Renal cortex interstitium (tissue), 11 donors: Measurements from ENCODE around the gene GINS1. TPM values are rescaled to one million over a fixed set of nuclear protein-coding genes. Genes with fewer than 3 reads are reported as not detected.

Source experiments
- DNase-seq, 11 donors: peaks; one replicate each; pipeline ENCODE4 v3.0.0-alpha.2; 2013; ENCODE audit warnings: low read depth in 9 of 11, low spot score in 4 of 11; ENCODE audit errors: extremely low read depth in 1 of 11
- polyA plus RNA-seq, 3 donors: library from polyadenylated mRNA; unstranded; fragments of 120-200 nt; gene quantifications; one replicate each; pipeline ENCODE4 v1.2.1, GENCODE V29; 2013; ENCODE audit not compliant: insufficient read length in 3 of 3

The GINS1 gene
- polyA plus RNA-seq, 3 donors, result 18.9 to 21.0 (median 21.0) TPM

DNA sequence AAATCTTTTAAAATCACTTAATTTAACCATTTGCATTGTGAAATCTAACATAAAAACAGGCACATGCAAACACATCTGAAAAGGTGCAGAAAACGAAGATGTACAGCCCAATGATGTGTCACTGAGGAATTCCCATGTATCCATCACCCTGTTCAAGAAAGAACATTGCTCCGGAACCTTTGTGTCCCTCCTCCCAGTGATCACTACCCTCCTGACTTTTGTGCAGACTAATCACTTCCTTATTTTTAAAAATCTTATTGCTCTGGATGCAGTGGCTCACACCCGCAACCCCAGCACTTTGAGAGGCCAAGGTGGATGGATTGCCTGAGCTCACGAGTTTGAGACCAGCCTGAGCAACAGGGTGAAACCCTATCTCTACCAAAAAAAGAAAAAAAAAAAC lies 14.6 kb downstream of the GINS1 start:
- no peak for DNase-seq

DNA sequence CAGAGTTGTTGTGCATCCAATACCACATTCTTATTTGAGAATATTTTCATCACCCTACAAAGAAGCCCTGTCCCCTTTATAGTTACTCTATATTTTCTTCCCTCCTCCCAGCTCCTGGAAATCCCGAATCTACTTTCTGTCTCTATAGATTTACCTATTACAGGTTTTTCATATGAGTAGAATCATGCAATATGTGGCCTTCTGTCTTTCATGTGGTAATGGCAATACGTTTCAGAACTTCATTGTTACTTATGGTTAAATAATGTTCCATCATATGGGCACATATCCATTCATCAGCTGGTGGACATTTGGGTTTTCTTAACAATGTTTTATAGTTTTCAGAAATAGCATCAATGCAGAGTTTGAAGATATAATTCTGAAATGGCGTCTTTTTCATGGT lies 17.1 kb downstream of the GINS1 start:
- no peak for DNase-seq

DNA sequence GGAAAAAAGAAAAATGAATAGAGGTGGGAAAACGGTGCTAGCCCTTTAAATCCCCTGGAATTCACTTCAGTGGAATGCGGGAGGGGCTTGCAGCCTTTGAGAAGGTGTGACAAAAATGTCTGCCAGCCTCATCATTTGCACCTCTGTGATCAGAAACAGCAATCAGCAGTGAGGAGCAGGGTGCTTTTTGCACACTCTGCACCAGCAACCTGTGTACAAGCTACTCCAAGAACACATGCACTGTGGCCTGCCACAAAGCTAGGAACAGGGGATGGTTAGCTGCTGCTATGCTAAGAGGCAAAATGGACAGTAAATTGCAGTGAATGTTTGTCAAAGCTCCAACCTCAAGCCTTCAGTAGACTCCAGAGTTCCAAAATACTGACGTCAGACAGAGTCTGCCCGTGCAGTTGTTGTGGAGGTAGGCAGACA lies 29.7 kb downstream of the GINS1 start:
- DNase-seq, result peak in 1 of 11 donors; percentile 5

DNA sequence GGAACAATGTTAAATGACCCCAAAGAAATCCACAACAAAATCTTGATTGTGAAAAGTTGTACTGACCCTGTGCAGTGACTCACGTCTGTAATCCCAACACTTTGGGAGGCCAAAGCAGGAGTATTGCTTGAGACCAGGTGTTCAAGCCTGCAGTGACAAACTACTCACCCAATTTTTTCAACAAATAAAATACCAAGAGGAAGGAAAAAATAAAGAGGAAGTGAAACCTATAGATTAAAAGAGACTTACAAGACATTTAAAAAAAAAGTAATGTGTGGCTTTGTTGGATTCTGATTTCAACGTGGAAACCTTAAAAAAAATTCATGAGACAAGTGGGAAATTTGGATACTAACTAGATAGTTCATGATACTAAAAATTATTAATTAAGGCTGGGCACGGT lies 31.9 kb downstream of the GINS1 start:
- no peak for DNase-seq

DNA sequence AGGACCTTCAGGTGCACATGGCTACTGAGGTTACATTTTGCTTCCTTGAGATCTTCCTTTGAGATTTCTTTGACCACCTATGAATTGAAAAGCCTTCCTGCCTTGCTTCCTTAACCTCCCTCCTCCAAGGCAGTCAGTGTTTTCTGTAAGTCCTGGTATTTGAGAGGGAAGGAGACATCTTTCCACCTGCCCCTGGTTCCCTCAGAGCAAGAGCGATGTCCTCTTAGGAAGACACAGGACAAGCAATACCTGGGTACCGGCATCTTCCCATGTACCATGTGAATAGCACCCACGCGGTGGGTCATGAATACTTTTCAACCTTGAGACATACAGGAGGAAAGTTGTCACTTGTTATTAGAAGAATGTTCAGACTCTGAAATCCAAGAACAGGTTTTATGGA lies 37.1 kb downstream of the GINS1 start:
- no peak for DNase-seq

DNA sequence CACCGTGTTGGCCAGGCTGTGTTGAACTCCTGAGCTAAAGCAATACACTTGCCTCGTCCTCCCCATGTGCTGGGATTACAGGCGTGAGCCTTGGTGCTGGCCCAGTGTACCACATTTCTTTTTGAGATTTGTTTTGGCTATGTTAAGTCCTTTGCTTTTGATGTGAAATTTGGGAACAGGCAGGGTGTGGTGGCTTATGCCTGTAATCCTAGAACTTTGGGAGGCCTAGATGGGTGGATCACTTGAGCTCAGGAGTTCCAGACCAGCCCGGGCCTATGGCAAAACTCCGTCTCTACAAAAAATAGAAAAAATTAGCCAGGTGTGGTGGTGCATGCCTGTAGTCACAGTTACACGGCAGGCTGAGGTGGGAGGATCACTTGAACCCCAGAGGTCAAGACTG lies 40.2 kb downstream of the GINS1 start:
- DNase-seq, result no peak

DNA sequence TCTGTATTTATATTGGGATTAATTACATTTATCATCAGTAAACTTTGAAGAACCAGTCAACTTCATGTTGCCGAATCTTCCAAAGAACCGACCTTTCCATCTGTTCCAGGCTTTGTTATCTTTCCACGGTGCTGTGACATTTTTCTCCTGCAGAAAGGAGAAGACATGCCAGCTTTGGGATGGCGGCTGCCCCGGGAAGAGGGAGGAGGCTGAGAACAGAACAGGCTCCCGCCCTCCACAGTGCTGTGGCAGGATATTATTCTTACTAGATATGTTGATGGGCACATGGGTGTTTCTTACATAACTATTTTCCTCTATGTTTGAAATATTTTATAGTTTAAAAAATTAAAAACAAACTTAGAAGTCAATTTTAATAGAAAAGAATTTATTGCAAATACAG lies 44.9 kb downstream of the GINS1 start:
- no peak for DNase-seq

DNA sequence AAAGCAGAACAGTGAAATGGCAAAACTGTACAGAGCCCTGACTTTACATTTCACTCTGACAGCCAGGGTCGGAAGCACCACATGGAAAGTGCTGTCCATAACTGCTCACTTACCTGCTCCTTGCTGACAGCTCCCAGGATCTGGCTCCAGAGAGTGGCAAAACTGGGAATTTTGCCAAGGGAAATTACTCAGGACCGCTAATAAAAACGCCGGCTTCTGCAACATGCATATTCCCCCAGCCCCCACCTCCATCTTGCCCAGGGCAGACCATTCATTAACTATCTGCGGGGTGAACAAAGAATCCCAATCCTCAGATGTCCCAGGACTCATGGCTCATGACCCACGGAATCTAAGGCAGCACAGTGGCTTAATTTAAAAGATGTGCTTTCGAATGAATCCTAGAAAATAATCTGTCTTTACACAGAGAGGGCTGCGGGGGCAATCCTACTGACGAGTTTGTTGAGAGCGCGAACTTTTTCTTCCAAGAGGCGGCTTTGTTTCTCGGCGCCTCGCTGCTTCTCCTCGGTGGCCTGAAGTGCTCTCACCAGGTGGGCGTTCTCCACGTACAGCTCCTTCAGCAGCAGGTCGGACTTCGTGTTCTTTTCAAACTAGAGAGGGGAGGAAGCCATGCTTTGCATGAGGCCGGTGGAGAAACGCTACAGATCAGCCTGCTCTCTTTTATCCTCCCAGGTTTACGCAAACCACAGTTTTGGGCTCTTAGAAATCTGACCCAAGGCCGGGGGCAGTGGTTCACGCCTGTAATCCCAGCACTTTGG lies 45.8 kb downstream of the GINS1 start:
- DNase-seq, result no peak

DNA sequence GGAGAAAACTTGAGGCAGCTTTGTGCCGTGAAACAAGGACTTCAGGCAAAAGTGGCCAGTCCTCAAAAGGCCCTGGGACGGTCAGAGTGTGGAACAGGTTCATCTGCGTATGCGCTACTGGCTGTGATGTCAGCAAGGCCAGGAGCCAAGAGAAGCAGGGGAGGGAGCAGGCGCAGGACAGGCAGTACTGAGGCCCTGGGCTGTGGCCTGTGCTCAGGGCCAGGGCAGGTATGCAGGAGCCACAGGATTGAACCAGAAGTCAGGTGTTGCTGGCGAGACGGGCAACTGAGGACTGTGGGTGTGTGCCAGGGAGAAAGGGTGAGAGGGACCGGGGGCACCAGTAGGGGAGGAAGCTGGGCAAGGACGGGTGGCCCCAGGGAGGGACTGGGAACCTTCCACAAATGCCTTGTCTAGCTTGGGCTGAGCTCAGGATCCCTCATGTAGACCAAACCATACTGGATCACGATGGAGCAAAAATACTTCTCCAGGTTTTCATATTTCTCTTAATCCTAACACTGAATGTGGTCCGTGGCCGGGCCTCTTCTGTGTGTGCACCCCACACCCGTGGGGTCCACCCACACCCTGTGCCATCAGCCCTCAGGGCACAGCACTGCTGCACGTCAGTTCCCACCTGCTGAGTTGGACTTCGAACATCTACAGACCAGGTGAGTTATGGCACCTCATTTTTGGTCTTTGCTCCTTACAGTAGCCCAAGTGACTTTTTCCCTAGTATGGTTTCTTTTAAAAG lies 46.9 kb downstream of the GINS1 start:
- no peak for DNase-seq

DNA sequence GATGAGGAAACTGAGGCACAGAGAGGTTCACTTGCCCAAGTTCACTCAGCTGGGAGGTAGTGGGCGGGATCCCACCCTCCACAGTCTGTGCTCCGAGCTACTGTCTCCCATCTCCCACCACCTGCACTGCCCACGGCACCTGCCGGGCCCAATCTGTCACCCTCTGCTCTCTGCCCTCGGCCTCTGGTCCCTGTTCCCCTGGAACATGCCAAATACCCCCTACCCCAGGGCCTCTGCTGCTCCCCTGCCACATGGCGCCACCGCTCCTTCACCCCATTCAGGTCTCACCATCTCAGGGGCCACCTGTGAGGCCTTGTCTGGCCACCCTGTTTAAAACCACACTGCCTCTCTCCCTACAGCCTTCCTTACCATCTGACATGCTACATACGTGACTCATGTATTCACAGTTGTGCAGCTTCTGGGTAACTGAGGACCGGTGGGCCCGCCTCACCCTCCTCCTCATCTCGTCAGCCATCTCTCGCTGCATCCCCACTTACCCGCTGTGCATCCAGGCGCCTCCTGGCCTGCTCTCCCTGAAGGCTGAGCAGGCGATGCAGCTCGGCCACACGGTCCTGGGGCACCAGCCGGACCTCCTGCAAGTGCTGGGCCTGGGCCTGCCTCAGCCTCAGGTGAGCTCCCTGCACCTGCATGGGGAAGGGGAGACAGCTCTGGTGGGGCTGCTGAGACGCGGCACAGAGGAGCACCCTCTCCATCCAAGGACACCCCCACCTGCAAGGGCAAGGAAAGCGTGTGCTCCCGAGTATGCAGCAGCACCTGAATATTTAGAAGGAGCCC lies 50.6 kb downstream of the GINS1 start:
- no peak for DNase-seq

DNA sequence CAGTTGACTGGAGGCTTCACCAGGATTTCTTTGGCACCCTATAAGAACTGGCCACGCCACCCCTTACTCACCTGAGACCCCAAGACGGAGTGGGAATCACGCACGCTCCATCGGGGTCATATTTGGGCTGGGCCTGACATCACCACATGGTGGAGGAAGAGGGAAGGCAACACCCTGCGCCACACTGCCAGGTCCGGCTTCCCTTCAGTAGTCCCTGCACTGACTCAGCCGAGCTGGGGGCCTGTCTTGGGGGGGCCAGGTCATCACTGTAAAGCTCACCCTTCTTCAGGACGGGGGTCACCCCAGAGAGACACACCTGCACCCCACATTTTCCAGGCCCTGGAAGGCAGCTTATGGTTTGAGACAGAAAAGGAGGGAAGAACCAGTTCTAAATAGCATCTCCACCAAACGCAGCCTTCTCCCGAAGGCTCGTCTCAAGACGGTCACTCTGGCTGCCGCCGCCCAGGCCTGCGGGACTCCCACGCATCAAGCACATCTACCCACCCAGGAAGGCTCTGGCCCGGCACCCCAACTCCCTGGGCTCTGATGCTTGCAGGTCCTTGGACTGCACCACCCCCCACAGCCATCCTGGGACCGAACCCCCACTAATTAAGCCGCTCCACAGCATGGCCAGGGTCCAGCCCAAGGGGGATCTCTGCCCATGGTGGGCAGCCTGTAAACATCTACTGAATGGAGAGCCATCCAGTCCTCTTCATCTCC lies 51.8 kb downstream of the GINS1 start:
- no peak for DNase-seq

DNA sequence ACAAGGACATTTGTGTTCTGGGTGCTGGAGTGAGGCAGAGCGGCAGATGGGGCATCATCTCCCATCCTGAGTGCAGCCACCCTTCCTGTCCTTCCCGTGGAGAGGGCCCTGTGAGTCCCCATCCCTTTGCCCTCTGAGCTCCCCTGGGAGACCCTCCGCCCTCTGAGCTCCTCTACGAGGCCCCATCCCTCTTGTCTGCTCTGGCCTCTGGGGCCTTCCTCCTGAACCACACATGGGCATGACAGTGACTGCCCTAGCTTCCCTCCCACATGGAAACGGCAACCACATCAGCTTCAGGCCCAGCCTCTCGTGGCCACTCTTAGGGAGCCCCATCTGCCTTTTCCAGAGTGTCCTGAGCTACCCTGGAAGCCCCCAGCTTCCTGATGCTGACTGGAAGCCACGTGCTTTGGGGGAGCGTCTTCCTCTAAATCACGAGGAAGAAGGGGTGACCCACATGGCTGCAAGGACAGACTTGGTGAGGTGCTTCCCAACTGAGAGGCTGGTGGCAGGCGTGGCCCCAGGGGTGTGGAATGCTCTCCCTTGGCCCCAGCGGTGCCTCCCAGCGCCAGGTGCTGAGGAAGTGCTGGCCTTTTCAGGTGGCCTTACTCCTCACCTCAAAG lies 52.6 kb downstream of the GINS1 start:
- DNase-seq, result no peak

DNA sequence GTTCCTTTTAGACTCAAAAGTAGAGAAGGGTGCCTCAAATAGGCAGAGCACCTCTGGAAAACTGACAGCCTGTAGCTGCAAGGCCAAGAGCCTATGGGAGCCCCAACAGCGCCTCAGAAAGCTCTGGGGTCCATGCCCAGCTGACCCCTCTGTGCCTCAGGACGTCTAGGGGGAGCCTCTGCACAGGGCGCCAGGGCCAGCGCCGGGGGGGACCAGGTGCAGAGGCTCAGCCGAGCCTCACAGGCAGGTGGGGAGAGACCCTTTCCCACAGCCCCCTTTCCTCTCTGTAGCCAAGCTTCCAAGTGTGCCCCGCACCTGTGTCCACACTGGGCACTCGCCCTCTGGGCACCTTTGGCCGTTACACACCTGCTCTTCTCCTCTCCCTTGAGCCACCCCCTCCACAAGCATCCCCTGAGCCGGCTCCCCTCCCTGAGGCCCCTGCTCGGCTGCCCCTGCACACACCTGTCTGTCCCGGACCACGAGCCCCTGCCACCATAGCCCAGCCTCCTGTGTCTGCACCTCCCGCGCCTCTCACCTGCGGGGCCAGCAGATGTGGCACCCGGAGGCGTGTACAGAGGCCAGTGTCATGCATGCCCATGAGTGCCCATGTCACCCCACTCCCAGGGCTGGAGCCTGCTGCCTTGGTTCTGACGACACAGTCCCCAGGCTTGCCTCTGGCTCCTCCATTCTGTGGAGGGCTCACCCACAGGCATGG lies 53.2 kb downstream of the GINS1 start:
- DNase-seq, result no peak

DNA sequence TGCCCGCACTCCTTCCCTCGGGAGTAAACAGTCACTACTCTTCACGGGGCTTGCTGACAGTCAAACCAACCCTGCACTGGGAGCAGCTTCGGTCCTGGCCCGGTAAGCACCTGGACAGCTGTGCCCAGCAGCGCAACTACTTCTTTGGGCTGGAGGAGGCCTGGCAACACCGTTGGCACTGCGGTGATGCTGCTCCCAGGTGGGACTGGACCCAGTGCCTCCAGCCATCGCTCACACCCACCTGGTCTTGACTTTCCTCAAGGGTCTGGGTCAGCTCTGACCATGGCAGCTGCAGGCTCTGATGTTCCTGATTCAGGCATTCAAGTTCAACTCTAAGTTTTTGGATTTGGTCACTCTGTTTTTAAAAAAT lies 53.8 kb downstream of the GINS1 start:
- no peak for DNase-seq

DNA sequence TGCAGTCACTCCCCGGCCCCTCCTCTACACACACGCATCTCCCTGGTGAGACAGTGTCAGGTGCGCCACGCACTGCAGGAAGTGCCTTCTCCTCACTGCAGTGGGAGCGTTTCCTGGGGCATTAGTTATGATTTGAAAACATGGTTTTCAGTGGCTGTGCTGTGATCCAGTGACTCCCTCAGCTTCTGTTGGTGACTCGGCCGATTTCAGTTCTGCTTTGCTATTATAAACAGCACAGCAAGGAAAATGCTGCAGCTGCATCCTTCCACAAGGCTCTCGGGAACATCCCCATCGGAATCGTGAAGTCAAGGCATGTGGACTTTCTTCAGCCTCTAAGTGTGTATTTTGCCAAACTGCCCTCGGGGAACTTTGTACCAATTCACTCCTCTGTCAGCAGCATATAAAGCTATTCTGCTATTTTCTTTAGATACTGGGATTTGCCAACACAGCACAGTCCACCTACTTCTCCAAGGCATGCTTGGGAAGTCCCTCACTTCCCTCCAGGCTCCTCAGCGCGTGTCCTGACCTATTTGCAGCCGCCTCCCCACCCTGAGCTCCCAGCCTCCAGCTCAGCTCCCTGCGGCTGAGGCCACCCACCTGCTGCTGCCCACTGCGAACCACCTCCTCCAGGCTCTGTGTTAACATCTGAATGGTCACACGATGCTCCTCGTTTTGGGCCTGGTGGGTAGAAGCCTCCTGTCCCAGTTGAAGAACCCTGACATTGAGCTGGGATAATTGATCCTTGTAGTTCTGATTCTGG lies 54.5 kb downstream of the GINS1 start:
- DNase-seq, result no peak

DNA sequence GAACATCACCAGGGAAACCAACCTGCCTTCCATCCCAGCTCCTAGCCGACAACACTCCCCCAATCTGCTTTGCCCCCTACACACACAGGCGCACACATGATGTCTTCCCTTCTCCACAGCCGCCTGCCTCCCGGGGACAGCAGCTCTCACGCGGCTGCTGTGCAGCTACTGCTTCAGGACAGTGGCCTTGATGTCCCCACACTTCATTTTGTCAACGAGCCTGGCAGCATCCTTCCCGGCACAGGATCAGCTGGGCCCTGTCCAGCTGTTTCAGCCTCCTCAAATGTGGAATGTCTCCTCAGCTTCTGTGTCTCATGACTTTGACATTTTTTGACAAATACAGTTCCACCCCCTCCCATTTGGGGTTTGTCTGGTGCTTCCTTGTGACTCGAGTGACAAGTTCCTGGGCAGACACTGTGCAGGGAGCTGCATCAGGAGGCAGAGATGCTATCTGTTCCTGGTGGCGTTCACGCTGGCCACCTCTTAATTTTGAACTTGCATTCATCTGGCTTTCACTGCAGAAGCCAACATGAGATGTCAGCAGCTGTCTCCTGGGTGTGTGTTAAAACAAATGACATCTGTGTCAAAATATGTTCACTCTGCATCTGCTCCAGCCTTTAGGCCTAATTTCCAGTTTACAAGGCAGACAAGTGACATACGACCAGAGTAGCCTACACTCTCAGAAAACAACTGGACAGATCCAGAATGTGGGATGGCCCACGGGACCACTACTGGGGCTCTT lies 57.2 kb downstream of the GINS1 start:
- no peak for DNase-seq
